MCF 10A (cell line): ENCODE measurements around the gene TNFAIP8. TPM values are rescaled to one million over a fixed set of nuclear protein-coding genes. Genes with fewer than 3 reads are reported as not detected.

Experiments
- BruUV-seq: library from RNA; stranded (reverse); fragments of 400-500 nt; replicated peaks from 2 replicates; lab custom pipeline; 2021; lab: Mats Ljungman, UMichigan
- CTCF ChIA-PET: fragments of 300-600 bp; sonication (Branson Sonifier 250); formaldehyde crosslinking; extraction: SDS; loops from one replicate; lab custom pipeline; 2021; ENCODE audit warnings: antibody characterized with exemption, inconsistent platforms; lab: Yijun Ruan, JAX
- POLR2A ChIA-PET: fragments of 300-600, 350-650 bp; sonication (Branson Sonifier 250); formaldehyde crosslinking; extraction: SDS; loops from one replicate; lab custom pipeline; 2020; ENCODE audit warnings: antibody characterized with exemption, inconsistent platforms; lab: Yijun Ruan, JAX
- DNase-seq: peaks from one replicate; pipeline ENCODE4 v3.0.0-alpha.2; 2018; ENCODE audit not compliant: unreplicated experiment
- H3K27ac Mint-ChIP-seq: one replicate; pipeline ENCODE4 v1.8.0; 2022; ENCODE audit warnings: mild to moderate bottlenecking, low read depth, mixed read lengths; ENCODE audit not compliant: unreplicated experiment
- H3K27me3 Mint-ChIP-seq: one replicate; pipeline ENCODE4 v1.8.0; 2022; ENCODE audit warnings: mixed read lengths; ENCODE audit not compliant: insufficient read depth, unreplicated experiment
- H3K36me3 Mint-ChIP-seq: one replicate; pipeline ENCODE4 v1.8.0; 2022; ENCODE audit warnings: mild to moderate bottlenecking, moderate library complexity, mixed read lengths; ENCODE audit not compliant: insufficient read depth, unreplicated experiment
- H3K4me1 Mint-ChIP-seq: one replicate; pipeline ENCODE4 v1.8.0; 2022; ENCODE audit warnings: mixed read lengths; ENCODE audit not compliant: insufficient read depth, unreplicated experiment
- H3K4me3 Mint-ChIP-seq: one replicate; pipeline ENCODE4 v1.8.0; 2022; ENCODE audit warnings: mild to moderate bottlenecking, moderate library complexity, mixed read lengths; ENCODE audit not compliant: unreplicated experiment
- H3K9me3 Mint-ChIP-seq: one replicate; pipeline ENCODE4 v1.8.0; 2022; ENCODE audit warnings: mixed read lengths; ENCODE audit not compliant: unreplicated experiment
- intact Hi-C: fragments of 100-400 bp; cut with micrococcal nuclease; formaldehyde crosslinking; loops from 2 replicates; pipeline ENCODE4 v1.14.1; 2022
- total RNA-seq: library from RNA; stranded (reverse); gene quantifications from 2 replicates; pipeline ENCODE4 v1.2.3, GENCODE V29; 2022
- TF ChIP-seq, protein P1 (sequence below): fragments of 200-600 bp; IDR thresholded peaks from one replicate; pipeline ENCODE4 v1.8.0; 2022; ENCODE audit warnings: antibody characterized with exemption, mild to moderate bottlenecking; ENCODE audit not compliant: unreplicated experiment

TNFAIP8 gene
- total RNA-seq, 1 experiment from 2014 or later: 16.2 TPM

DNA sequence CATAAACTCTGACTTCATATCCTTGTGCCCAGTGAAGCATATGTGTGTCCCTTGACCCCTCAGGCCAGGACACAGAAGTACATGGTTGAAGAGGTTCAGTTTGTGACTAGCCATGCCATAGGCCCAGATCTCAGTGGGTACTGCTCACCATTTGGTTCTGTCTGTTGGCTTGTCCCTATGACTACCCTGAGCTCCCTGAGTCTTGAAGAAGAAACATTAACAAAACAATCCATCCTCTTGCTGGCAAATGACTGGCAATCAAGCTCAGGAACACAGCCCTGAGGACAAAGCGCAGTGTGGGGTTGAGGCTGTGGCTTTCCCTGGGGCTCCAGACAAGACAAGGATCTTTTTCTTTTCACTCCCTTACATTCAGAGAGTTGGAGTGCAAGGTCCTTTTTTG, 46.3 kb downstream of the TNFAIP8 start:
- POLR2A ChIA-PET: interaction anchor here (1.3 to 15.1 kb wide), 3 partner anchors 9 to 37 kb away, joined by 4 to 492 read pairs (median 57); partner anchors contain the start of gene TNFAIP8
- TF ChIP-seq, protein P1, sequence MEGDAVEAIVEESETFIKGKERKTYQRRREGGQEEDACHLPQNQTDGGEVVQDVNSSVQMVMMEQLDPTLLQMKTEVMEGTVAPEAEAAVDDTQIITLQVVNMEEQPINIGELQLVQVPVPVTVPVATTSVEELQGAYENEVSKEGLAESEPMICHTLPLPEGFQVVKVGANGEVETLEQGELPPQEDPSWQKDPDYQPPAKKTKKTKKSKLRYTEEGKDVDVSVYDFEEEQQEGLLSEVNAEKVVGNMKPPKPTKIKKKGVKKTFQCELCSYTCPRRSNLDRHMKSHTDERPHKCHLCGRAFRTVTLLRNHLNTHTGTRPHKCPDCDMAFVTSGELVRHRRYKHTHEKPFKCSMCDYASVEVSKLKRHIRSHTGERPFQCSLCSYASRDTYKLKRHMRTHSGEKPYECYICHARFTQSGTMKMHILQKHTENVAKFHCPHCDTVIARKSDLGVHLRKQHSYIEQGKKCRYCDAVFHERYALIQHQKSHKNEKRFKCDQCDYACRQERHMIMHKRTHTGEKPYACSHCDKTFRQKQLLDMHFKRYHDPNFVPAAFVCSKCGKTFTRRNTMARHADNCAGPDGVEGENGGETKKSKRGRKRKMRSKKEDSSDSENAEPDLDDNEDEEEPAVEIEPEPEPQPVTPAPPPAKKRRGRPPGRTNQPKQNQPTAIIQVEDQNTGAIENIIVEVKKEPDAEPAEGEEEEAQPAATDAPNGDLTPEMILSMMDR: no peak
- H3K9me3 Mint-ChIP-seq: no peaks in the 10 kb centered on the region
- intact Hi-C loops: no loop called here
- no peak for DNase-seq
- peaks cover 25% of the 10 kb centered on the region for H3K4me1 Mint-ChIP-seq
- H3K36me3 Mint-ChIP-seq: no peaks in the 10 kb centered on the region
- no TSS peak for BruUV-seq
- no peak overlapping the region for H3K4me3 Mint-ChIP-seq
- no peaks in the 10 kb centered on the region for H3K27me3 Mint-ChIP-seq
- no peak overlapping the region for H3K27ac Mint-ChIP-seq
- CTCF ChIA-PET: interaction anchor here (0.8 to 5.7 kb wide), 9 partner anchors 10 to 86 kb away, joined by 3 to 71 read pairs (median 4); no protein-coding TSS in a partner anchor

DNA sequence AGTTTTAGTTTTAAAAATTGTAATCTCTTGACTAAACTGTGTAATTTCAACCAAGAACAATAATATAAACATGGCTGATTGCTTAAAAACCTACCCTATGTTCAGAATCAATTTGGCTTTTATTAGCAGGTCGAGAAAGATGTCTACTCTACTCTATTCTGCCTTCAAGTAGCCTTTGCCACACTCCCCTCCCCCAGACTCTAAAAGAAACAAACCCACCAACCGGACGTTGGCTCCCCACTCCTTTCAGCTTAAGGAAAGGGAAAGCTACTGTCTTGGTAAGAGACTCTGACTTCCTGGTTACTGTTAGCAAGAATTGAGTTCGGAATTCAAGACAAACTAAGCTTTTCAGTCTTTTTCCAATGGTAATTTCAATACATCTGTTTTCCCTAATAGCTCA, 46.7 kb downstream of the TNFAIP8 start:
- Mint-ChIP-seq H3K9me3 (no peaks in the 10 kb centered on the region), H3K4me3 (no peak overlapping the region), H3K36me3 (no peaks in the 10 kb centered on the region), H3K27ac (no peak overlapping the region), H3K27me3 (no peaks in the 10 kb centered on the region), H3K4me1 (peaks cover 20% of the 10 kb centered on the region)
- BruUV-seq: no TSS peak
- ChIA-PET CTCF (interaction anchor here (0.6 to 5.7 kb wide), 5 partner anchors 9 to 1364 kb away, joined by 3 to 71 read pairs (median 6); no protein-coding TSS in a partner anchor), POLR2A (interaction anchor here (1.3 to 15.1 kb wide), 2 partner anchors 9 to 37 kb away, joined by 4 to 492 read pairs; partner anchors contain the start of gene TNFAIP8)
- intact Hi-C loops: no loop called here
- TF ChIP-seq, protein P1: no peak
- DNase-seq: no peak

DNA sequence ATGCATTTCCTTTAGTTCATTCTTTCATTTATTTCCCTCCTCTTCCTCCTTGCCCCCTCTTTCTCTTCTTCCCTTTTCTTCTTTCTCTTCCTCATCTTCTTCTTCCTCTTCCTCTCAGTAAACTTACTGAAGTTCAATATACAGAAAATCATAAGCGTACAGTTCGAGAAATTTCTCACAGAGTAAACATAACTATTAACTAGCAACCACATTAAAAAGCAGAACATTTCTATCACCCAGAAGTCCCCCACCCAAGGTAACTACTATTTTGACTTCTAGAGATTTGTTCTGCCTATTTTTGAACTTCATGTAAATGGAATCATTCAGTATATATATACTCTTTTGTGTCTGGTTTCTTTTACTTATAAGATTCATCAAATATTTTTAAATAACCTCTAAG, 48.2 kb downstream of the TNFAIP8 start:
- no peak for DNase-seq
- Mint-ChIP-seq H3K27ac (no peak overlapping the region), H3K4me3 (no peak overlapping the region), H3K4me1 (peaks cover 11% of the 10 kb centered on the region), H3K9me3 (no peaks in the 10 kb centered on the region), H3K27me3 (no peaks in the 10 kb centered on the region), H3K36me3 (no peaks in the 10 kb centered on the region)
- CTCF ChIA-PET: interaction anchor here (0.6 to 2.0 kb wide), 6 partner anchors 15 to 448 kb away, joined by 3 to 6 read pairs (median 3); no protein-coding TSS in a partner anchor
- BruUV-seq: no TSS peak
- TF ChIP-seq, protein P1: no peak
- POLR2A ChIA-PET: interaction anchor here (2.4 kb wide), 1 partner anchor 48 kb away, joined by 16 read pairs; the partner anchor contains the start of gene TNFAIP8
- intact Hi-C loops: no loop called here

DNA sequence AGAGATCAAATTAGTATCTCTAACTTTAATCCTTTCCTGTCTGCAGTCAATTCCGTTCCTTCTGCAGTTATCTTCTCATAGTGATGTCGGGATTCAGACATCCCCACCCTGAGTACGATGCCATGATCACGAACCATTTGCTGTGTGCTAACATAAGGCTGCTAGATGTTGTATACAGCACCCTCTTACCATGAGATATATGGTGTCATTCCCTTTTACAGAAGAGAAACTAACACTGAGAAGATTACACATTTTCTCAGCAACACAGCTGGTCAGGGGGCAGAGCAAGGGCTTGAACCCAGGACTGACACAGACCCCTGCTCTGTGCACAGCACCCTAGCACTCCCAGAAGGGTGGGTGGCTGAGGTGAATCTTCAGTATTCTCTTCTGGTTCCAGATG, 49.6 kb downstream of the TNFAIP8 start:
- Mint-ChIP-seq H3K4me3 (no peak overlapping the region), H3K27ac (no peak overlapping the region), H3K36me3 (no peaks in the 10 kb centered on the region), H3K9me3 (no peaks in the 10 kb centered on the region), H3K27me3 (no peaks in the 10 kb centered on the region), H3K4me1 (no peaks in the 10 kb centered on the region)
- CTCF ChIA-PET: interaction anchor here (0.6 to 2.0 kb wide), 5 partner anchors 13 to 418 kb away, joined by 3 to 10 read pairs (median 6); partner anchors contain the start of genes DTWD2 and TNFAIP8
- POLR2A ChIA-PET: interaction anchor here (1.0 to 2.4 kb wide), 2 partner anchors 46 to 49 kb away, joined by 3 to 16 read pairs; partner anchors contain the start of gene TNFAIP8
- DNase-seq: no peak
- BruUV-seq: no TSS peak
- TF ChIP-seq, protein P1: no peak
- intact Hi-C loops: no loop called here
